Fibroblast of villous mesenchyme (primary cell): ENCODE measurements around the gene MAP3K1. TPM values are rescaled to one million over a fixed set of nuclear protein-coding genes. Genes with fewer than 3 reads are reported as not detected.

Experiments used
- DNase-seq: peaks from one replicate; pipeline ENCODE4 v3.0.0-alpha.2; 2010; ENCODE audit warnings: low read depth
- H3K4me3 ChIP-seq: 2 replicates; pipeline ENCODE4 v1.5.1; 2011; ENCODE audit warnings: low read depth, mild to moderate bottlenecking, low read length
- CTCF ChIP-seq: IDR thresholded peaks from 2 replicates; pipeline ENCODE4 v1.5.1; 2012; ENCODE audit warnings: low read depth, mild to moderate bottlenecking, low read length; ENCODE audit not compliant: insufficient read depth
- total RNA-seq: library from RNA; depleted of rRNA; stranded (reverse); fragments of >200 nt; gene quantifications from 2 replicates; pipeline ENCODE4 v1.2.3, GENCODE V29; 2012

Gene MAP3K1
- total RNA-seq, 1 donor, result 9.5 TPM

GRCh38 chr5:56914678-56915077 lies 99.3 kb downstream of the MAP3K1 start:
- TF ChIP-seq CTCF, result no peak
- H3K4me3 ChIP-seq, result no peak overlapping the region
- DNase-seq, result no peak

GRCh38 chr5:56917534-56917933 lies 102.2 kb downstream of the MAP3K1 start:
- no peak overlapping the region for H3K4me3 ChIP-seq
- no peak for DNase-seq
- no peak for TF ChIP-seq CTCF

- no peak for TF ChIP-seq CTCF
- DNase-seq, result no peak
- no peak overlapping the region for H3K4me3 ChIP-seq
Measured at GRCh38 chr5:56918054-56918453, 102.7 kb downstream of the MAP3K1 start.

- no peak for DNase-seq
- no peak overlapping the region for H3K4me3 ChIP-seq
- no peak for TF ChIP-seq CTCF
Measured at GRCh38 chr5:56919942-56920662, 104.8 kb downstream of the MAP3K1 start.

- no peak for DNase-seq
- no peak overlapping the region for H3K4me3 ChIP-seq
- TF ChIP-seq CTCF, result no peak
Measured at GRCh38 chr5:56922922-56923321, 107.6 kb downstream of the MAP3K1 start.

GRCh38 chr5:56934325-56934724 lies 119.0 kb downstream of the MAP3K1 start:
- no peak for TF ChIP-seq CTCF

GRCh38 chr5:56938858-56939257 lies 123.5 kb downstream of the MAP3K1 start:
- DNase-seq, result no peak
- no peak for TF ChIP-seq CTCF
- H3K4me3 ChIP-seq, result no peak overlapping the region

More at GRCh38 chr5:56934325-56934724, 119.0 kb downstream of the MAP3K1 start:
- no peak overlapping the region for H3K4me3 ChIP-seq
- DNase-seq, result no peak
